Tibial artery (tissue), 4 donors: ENCODE measurements around the gene ZBTB40.

Experiments used
- DNase-seq, 2 donors: peaks; one replicate each; pipeline ENCODE4 v3.0.0-alpha.2; 2019
- H3K27ac ChIP-seq, 2 donors: fragments of 200-600 bp; sonication (generic) in 1 of 2; 1 replicate in 1 of 2; 2 replicates in 1 of 2; pipeline ENCODE4 v1.5.1; 2018 to 2019; ENCODE audit warnings: mild to moderate bottlenecking in 1 of 2
- H3K27me3 ChIP-seq, 2 donors: fragments of 200-600 bp; sonication (generic) in 1 of 2; one replicate each; pipeline versions ENCODE4 v1.5.1 to v1.6.0; 2016 to 2019
- H3K36me3 ChIP-seq, 3 donors: fragments of 200-600 bp; sonication (generic) in 2 of 3; one replicate each; pipeline ENCODE4 v1.5.1; 2016 to 2019; ENCODE audit warnings: mild to moderate bottlenecking in 2 of 3
- H3K4me1 ChIP-seq, 4 donors: fragments of 200-600 bp; sonication (generic) in 2 of 4; 1 replicate in 3 of 4; 2 replicates in 1 of 4; pipeline ENCODE4 v1.5.1; 2016 to 2019
- H3K4me3 ChIP-seq, 2 donors: fragments of 200-600 bp; sonication (generic) in 1 of 2; 1 replicate in 1 of 2; 2 replicates in 1 of 2; pipeline ENCODE4 v1.5.1; 2018 to 2019; ENCODE audit warnings: mild to moderate bottlenecking in 2 of 2
- H3K9me3 ChIP-seq, 3 donors: fragments of 200-600 bp; sonication (generic) in 1 of 3; one replicate each; pipeline ENCODE4 v1.5.1; 2016 to 2019
- intact Hi-C: fragments of 100-400 bp; cut with DNase I; formaldehyde crosslinking; loops from one replicate; pipeline ENCODE4 v1.15.0; 2023; ENCODE audit warnings: low total_unique reads
- TF ChIP-seq, protein P1 (sequence below), 2 experiments: fragments of 200-600 bp in 1 of 2; fragments of 450-650 bp in 1 of 2; IDR thresholded peaks; one replicate each; pipeline ENCODE4 v1.5.1; 2017 to 2019; ENCODE audit warnings: antibody characterized with exemption in 2 of 2, mild to moderate bottlenecking in 1 of 2, moderate library complexity in 1 of 2

ZBTB40 gene

DNA sequence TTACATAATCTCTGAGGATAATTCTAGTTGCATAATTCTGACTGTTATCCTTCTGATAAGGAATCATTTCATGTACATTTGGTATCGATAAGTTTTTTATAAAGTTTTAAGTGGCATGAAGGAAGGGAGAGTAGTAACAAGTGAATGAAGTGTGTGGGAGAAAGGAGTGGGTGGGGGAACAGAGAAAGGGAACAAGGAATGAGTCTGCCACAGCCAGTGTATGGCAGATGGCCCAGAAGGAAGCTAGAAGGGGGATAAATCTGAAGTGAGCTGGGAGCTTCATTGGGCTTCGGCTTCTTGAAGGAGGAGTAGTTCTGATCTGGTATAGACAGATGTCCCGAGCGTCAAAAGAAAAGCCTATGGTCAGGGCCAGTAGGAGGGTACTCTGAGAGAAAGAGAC lies 18.6 kb downstream of the ZBTB40 start:
- no peaks in the 10 kb centered on the region for H3K27me3 ChIP-seq
- no peaks in the 10 kb centered on the region for H3K36me3 ChIP-seq
- H3K9me3 ChIP-seq = no peaks in the 10 kb centered on the region
- H3K4me1 ChIP-seq = peaks cover 0 to 43% (median 27%) of the 10 kb centered on the region in 4 donors
- intact Hi-C loops = no loop called here
- DNase-seq = no peak
- TF ChIP-seq, protein P1, sequence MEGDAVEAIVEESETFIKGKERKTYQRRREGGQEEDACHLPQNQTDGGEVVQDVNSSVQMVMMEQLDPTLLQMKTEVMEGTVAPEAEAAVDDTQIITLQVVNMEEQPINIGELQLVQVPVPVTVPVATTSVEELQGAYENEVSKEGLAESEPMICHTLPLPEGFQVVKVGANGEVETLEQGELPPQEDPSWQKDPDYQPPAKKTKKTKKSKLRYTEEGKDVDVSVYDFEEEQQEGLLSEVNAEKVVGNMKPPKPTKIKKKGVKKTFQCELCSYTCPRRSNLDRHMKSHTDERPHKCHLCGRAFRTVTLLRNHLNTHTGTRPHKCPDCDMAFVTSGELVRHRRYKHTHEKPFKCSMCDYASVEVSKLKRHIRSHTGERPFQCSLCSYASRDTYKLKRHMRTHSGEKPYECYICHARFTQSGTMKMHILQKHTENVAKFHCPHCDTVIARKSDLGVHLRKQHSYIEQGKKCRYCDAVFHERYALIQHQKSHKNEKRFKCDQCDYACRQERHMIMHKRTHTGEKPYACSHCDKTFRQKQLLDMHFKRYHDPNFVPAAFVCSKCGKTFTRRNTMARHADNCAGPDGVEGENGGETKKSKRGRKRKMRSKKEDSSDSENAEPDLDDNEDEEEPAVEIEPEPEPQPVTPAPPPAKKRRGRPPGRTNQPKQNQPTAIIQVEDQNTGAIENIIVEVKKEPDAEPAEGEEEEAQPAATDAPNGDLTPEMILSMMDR (IDR thresholded peaks at IDR 0.05) = no peak
- H3K27ac ChIP-seq = no peak overlapping the region
- H3K4me3 ChIP-seq = no peak overlapping the region

DNA sequence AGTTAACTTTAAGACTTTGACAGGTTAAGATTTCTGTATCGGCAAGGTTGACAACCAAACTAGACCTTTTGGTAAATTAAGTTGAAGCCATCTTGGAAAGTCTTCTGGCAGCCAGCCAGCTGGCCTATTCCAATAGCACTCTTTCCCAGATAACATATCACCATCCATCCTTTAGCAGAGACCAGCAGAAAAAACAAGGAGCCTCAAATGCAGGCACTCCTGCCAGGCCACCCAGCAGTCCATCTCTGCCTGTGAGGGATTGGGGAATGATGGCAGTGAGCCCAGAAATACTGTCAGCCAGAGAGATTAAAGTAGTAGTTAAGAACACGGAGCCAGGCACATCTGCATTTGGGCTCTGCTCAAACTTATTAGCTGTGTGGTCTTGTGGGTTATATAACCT lies 19.4 kb downstream of the ZBTB40 start:
- peaks cover 0 to 43% (median 27%) of the 10 kb centered on the region in 4 donors for H3K4me1 ChIP-seq
- no peak overlapping the region for H3K4me3 ChIP-seq
- DNase-seq = peak in 1 of 2 donors; percentile 60
- H3K36me3 ChIP-seq = no peaks in the 10 kb centered on the region
- intact Hi-C loops = no loop called here
- no peaks in the 10 kb centered on the region for H3K9me3 ChIP-seq
- H3K27me3 ChIP-seq = no peaks in the 10 kb centered on the region
- no peak overlapping the region for H3K27ac ChIP-seq
- TF ChIP-seq, protein P1 (IDR thresholded peaks at IDR 0.05) = no peak

DNA sequence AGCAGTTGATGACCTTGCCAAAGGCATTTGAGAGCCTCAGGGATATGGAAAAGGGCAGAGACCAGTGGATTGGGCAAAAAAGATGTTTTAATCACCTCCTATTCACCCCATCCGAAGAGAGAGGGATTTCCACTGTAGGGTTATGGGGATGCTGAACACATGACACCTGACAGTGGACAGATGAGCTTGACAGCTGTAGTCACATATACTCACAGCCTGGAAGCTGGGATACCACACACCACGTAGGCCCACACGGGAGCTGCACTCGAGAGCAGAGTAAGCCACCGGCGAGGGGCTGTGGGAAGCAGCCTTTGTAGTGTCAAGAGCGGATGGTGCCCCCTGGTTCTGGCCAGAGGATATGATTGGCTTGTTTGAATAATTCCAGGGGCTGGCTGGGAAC lies 20.0 kb downstream of the ZBTB40 start:
- Histone ChIP-seq H3K4me3 (no peak overlapping the region), H3K27me3 (no peaks in the 10 kb centered on the region), H3K4me1 (peaks cover 0 to 43% (median 27%) of the 10 kb centered on the region in 4 donors), H3K36me3 (no peaks in the 10 kb centered on the region), H3K27ac (peak overlapping the region in 1 of 2 donors; percentile 50), H3K9me3 (no peaks in the 10 kb centered on the region)
- TF ChIP-seq, protein P1 (IDR thresholded peaks at IDR 0.05) = no peak
- no peak for DNase-seq
- intact Hi-C loops = no loop called here

DNA sequence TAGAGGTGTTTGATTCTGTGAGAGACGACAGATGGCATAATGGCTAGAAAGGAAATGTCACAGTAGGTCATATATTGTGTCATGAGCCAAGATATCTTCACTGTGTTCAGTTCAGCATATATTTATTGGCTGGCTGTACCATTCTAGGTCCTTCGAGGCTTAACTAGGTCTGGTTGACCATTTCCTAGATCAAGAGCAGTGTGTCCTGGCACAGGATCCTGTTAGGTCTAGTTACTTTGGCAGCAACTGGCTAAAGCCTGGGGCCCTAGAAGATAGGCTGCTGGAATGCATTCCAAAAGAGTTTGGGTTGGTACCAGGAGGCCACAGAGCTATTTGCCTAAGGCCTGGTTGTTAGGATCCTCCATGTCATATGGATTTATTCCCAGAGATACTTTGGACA lies 20.9 kb downstream of the ZBTB40 start:
- Histone ChIP-seq H3K27ac (peak overlapping the region; percentile 14 to 50), H3K9me3 (no peaks in the 10 kb centered on the region), H3K4me1 (peaks cover 0 to 43% (median 27%) of the 10 kb centered on the region in 4 donors), H3K4me3 (no peak overlapping the region), H3K27me3 (no peaks in the 10 kb centered on the region), H3K36me3 (no peaks in the 10 kb centered on the region)
- intact Hi-C loops = no loop called here
- DNase-seq = no peak
- TF ChIP-seq, protein P1 (IDR thresholded peaks at IDR 0.05) = no peak

DNA sequence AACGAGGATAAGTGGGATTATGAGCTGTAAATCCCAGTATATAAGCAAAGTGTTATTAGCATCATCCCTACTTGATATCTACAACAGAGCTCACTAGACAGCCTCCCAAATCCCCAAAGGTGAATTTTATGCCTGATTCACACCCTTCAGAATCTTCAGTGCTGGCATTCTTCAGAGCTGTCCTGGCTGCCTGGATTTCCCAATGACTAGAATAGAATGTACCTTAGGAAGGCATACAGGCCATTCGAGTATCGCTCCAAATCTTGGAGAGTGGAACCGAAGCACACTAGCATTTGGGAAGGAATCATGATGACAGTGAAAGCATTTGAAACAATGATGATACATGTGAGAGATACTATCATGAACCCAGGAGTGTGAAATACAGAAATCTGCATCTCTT lies 22.3 kb downstream of the ZBTB40 start:
- intact Hi-C loops = no loop called here
- no peak overlapping the region for H3K27ac ChIP-seq
- H3K27me3 ChIP-seq = no peaks in the 10 kb centered on the region
- no peak for DNase-seq
- H3K9me3 ChIP-seq = no peaks in the 10 kb centered on the region
- TF ChIP-seq, protein P1 (IDR thresholded peaks at IDR 0.05) = no peak
- no peaks in the 10 kb centered on the region for H3K36me3 ChIP-seq
- H3K4me1 ChIP-seq = peaks cover 0 to 43% (median 27%) of the 10 kb centered on the region in 4 donors
- H3K4me3 ChIP-seq = no peak overlapping the region

DNA sequence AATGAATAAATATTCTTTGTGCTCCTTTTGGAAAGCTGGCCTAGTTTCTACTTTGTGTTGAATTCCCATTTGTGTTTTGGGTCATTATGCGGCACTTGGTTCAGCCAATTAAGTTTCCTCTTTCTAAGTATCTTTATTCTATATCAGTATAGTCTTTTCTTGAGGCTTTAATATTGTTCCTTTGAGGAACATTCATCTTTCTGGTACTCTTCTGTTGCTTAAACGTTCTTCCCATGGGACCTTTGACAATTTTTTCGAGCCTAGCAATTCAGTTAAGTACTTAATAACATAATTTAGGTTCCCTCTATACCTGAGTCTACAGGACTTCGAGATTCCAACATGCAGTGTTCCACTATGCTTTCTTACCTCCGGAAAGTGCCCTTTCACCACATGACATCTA lies 24.9 kb downstream of the ZBTB40 start:
- H3K4me1 ChIP-seq = peaks cover 0 to 21% (median 13%) of the 10 kb centered on the region in 4 donors
- H3K4me3 ChIP-seq = no peak overlapping the region
- TF ChIP-seq, protein P1 (IDR thresholded peaks at IDR 0.05) = no peak
- H3K36me3 ChIP-seq = peaks cover 0 to 4% (median 0%) of the 10 kb centered on the region in 3 donors
- no peaks in the 10 kb centered on the region for H3K27me3 ChIP-seq
- H3K9me3 ChIP-seq = no peaks in the 10 kb centered on the region
- DNase-seq = no peak
- intact Hi-C loops = no loop called here
- H3K27ac ChIP-seq = no peak overlapping the region
